Omental fat pad (tissue), 4 donors: ENCODE results near the gene PDZRN4. TPM values are rescaled to one million over a fixed set of nuclear protein-coding genes. Genes with fewer than 3 reads are reported as not detected.

Experiments used
- ATAC-seq: fragments of 150-250 bp; one replicate; pipeline ENCODE4 v1.9.1; 2016; ENCODE audit warnings: mild to moderate bottlenecking, moderate library complexity; ENCODE audit not compliant: low FRiP score
- DNase-seq: peaks from one replicate; pipeline ENCODE4 v3.0.0-alpha.2; 2019; ENCODE audit warnings: low spot score
- CTCF ChIP-seq, 3 donors: fragments of 450-650 bp; IDR thresholded peaks; one replicate each; pipeline ENCODE4 v1.5.1; 2016 to 2017; ENCODE audit warnings: antibody characterized with exemption in 3 of 3, mild to moderate bottlenecking in 3 of 3, moderate library complexity in 2 of 3
- total RNA-seq, 4 donors: library from RNA; depleted of rRNA; stranded (reverse); fragments of >200 nt; gene quantifications; one replicate each; pipeline ENCODE4 v1.1.0, GENCODE V29; 2016

The PDZRN4 gene
- total RNA-seq, 4 donors from 2014 or later: 1.0 to 9.7 (median 4.3) TPM

GRCh38 chr12:41193311-41193710, 5.2 kb downstream of the PDZRN4 start:
- no peak for ATAC-seq
- no peak for DNase-seq
- no peak for TF ChIP-seq CTCF (IDR thresholded peaks at IDR 0.05)

- no peak for TF ChIP-seq CTCF (IDR thresholded peaks at IDR 0.05)
- ATAC-seq (no peak), DNase-seq (no peak)
Measured at GRCh38 chr12:41202051-41202450, 13.9 kb downstream of the PDZRN4 start.

GRCh38 chr12:41205070-41205709, 17.1 kb downstream of the PDZRN4 start:
- no peak for DNase-seq
- no peak for TF ChIP-seq CTCF (IDR thresholded peaks at IDR 0.05)

GRCh38 chr12:41206298-41206697, 18.2 kb downstream of the PDZRN4 start:
- ATAC-seq: no peak
- no peak for DNase-seq
- no peak for TF ChIP-seq CTCF (IDR thresholded peaks at IDR 0.05)

More at GRCh38 chr12:41205070-41205709, 17.1 kb downstream of the PDZRN4 start:
- ATAC-seq: peak; percentile 87

- TF ChIP-seq CTCF (IDR thresholded peaks at IDR 0.05): no peak
- no peak for DNase-seq
Measured at GRCh38 chr12:41211448-41211847, 23.3 kb downstream of the PDZRN4 start.

GRCh38 chr12:41212625-41213024, 24.5 kb downstream of the PDZRN4 start:
- no peak for ATAC-seq
- no peak for DNase-seq
- no peak for TF ChIP-seq CTCF (IDR thresholded peaks at IDR 0.05)

More at GRCh38 chr12:41211448-41211847, 23.3 kb downstream of the PDZRN4 start:
- ATAC-seq: no peak

GRCh38 chr12:41213107-41213506, 25.0 kb downstream of the PDZRN4 start:
- DNase-seq (no peak), ATAC-seq (no peak)
- no peak for TF ChIP-seq CTCF (IDR thresholded peaks at IDR 0.05)
